Jurkat, Clone E6-1 (cell line): ENCODE measurements around the gene UPK3BL2.
"Not testable (repeated sequence)": the region's sequence is repeated elsewhere in the genome, so short reads cannot be mapped to it uniquely, and the experiment has no call there.

Source experiments
- DNase-seq: peaks from one replicate; pipeline ENCODE4 v3.0.0-alpha.2; 2011; ENCODE audit warnings: low read depth, low spot score
- H3K4me3 ChIP-seq: 2 replicates; pipeline ENCODE4 v1.5.1; 2011; ENCODE audit warnings: mild to moderate bottlenecking, low read length, control low read depth, moderate library complexity

Gene UPK3BL2

GRCh38 chr7:102498321-102498720 is 45.2 kb downstream of the UPK3BL2 start:
- H3K4me3 ChIP-seq, DNase-seq: not testable (repeated sequence)

GRCh38 chr7:102497308-102497707 is 46.2 kb downstream of the UPK3BL2 start:
- not testable (repeated sequence) for DNase-seq

GRCh38 chr7:102496861-102497260 is 46.6 kb downstream of the UPK3BL2 start:
- H3K4me3 ChIP-seq, DNase-seq: not testable (repeated sequence)

More at GRCh38 chr7:102497308-102497707, 46.2 kb downstream of the UPK3BL2 start:
- not testable (repeated sequence) for H3K4me3 ChIP-seq

GRCh38 chr7:102494473-102495149 is 48.9 kb downstream of the UPK3BL2 start:
- DNase-seq, H3K4me3 ChIP-seq: not testable (repeated sequence)

- not testable (repeated sequence) for H3K4me3 ChIP-seq, DNase-seq
Observed at GRCh38 chr7:102494026-102494425, 49.5 kb downstream of the UPK3BL2 start.

- H3K4me3 ChIP-seq, DNase-seq: not testable (repeated sequence)
Observed at GRCh38 chr7:102493220-102493935, 50.1 kb downstream of the UPK3BL2 start.

- not testable (repeated sequence) for H3K4me3 ChIP-seq, DNase-seq
Observed at GRCh38 chr7:102490529-102491075, 52.9 kb downstream of the UPK3BL2 start.
